Measurements from ENCODE around the gene FUNDC2.

FUNDC2 gene

GRCh38 chrX:155069414-155069813, 42.8 kb downstream of the FUNDC2 start:
- DNase-seq (ENCODE audit: low read depth) = no peak

GRCh38 chrX:155070038-155070437, 43.4 kb downstream of the FUNDC2 start:
- DNase-seq (ENCODE audit: low read depth) = no peak

GRCh38 chrX:155070663-155070974, 44.0 kb downstream of the FUNDC2 start:
- no peak for DNase-seq (ENCODE audit: low read depth)

- DNase-seq (ENCODE audit: low read depth) = peak; percentile 67
Observed at GRCh38 chrX:155070975-155071693, 44.5 kb downstream of the FUNDC2 start, which contains the start of the genes BRCC3, CMC4 and MTCP1. Gene BRCC3 (plus strand): TSS chrX:155071508. CDS start chrX:155071528, 20 bp downstream. Gene CMC4 (minus strand): TSS chrX:155071136. CDS start chrX:155064023, 7,113 bp downstream. Gene MTCP1 (minus strand): TSS chrX:155071136. CDS start chrX:155066010, 5,126 bp downstream.

- DNase-seq (ENCODE audit: low read depth) = no peak
Observed at GRCh38 chrX:155071694-155072280, 45.1 kb downstream of the FUNDC2 start.

GRCh38 chrX:155086202-155086840, 59.7 kb downstream of the FUNDC2 start:
- peak; percentile 26 for DNase-seq (ENCODE audit: low read depth)

GRCh38 chrX:155086961-155087735, 60.5 kb downstream of the FUNDC2 start:
- DNase-seq (ENCODE audit: low read depth) = peak; percentile 48

- peak; percentile 23 for DNase-seq (ENCODE audit: low read depth)
Observed at GRCh38 chrX:155094468-155095061, 67.9 kb downstream of the FUNDC2 start.

- DNase-seq (ENCODE audit: low read depth) = no peak
Observed at GRCh38 chrX:155105919-155106318, 79.3 kb downstream of the FUNDC2 start.

- no peak for DNase-seq (ENCODE audit: low read depth)
Observed at GRCh38 chrX:155108427-155108826, 81.8 kb downstream of the FUNDC2 start.

Measured in amniotic epithelial cell (primary cell).